BLaER1 (cell line): ENCODE results near the gene SLC35F3.

ENCODE experiments used
- H3K27ac ChIP-seq: shearing (Covaris generic); formaldehyde crosslinking; 2 replicates; pipeline ENCODE4 v1.8.1; 2022
- H3K27me3 ChIP-seq: shearing (Covaris generic); formaldehyde crosslinking; 2 replicates; pipeline ENCODE4 v1.8.1; 2022
- H3K36me3 ChIP-seq: shearing (Covaris generic); formaldehyde crosslinking; 2 replicates; pipeline ENCODE4 v1.8.1; 2022
- H3K4me1 ChIP-seq: shearing (Covaris generic); formaldehyde crosslinking; 2 replicates; pipeline ENCODE4 v1.8.1; 2022
- H3K4me2 ChIP-seq: shearing (Covaris generic); formaldehyde crosslinking; 2 replicates; pipeline ENCODE4 v1.8.1; 2022
- H3K4me3 ChIP-seq: shearing (Covaris generic); formaldehyde crosslinking; 2 replicates; pipeline ENCODE4 v1.8.1; 2022
- H3K9ac ChIP-seq: shearing (Covaris generic); formaldehyde crosslinking; 2 replicates; pipeline ENCODE4 v1.8.1; 2022
- H3K9me3 ChIP-seq: shearing (Covaris generic); formaldehyde crosslinking; 2 replicates; pipeline ENCODE4 v1.8.1; 2022
- H4K20me1 ChIP-seq: shearing (Covaris generic); formaldehyde crosslinking; 2 replicates; pipeline ENCODE4 v1.8.1; 2022
- Cebpa-rat ChIP-seq: shearing (Covaris generic); IDR thresholded peaks from 2 replicates; pipeline ENCODE4 v1.8.1; 2022

SLC35F3 gene

DNA sequence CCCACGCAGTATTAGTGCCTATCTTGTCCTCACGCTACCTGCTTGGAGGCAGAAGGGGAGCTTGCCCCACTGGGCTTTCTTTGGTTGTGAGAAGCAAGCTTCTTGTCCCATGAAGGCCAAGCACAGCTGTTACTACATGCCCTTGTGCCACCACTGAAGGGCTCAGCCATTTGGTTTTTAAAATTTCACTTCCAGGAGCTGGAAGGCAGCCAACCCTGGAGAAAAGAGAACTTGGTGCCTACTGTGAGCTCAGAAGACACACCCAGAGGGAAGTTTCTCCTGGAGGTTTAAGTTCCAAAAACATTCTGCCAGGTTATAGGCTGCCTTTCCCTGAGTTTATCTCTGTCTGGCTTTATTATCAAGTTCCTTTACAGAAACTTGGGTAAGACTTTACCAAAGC is 187.4 kb downstream of the SLC35F3 start:
- H3K9me3 ChIP-seq: no peaks in the 10 kb centered on the region
- H3K4me3 ChIP-seq: no peak overlapping the region
- TF ChIP-seq Cebpa-rat: no peak
- H4K20me1 ChIP-seq: no peaks in the 10 kb centered on the region
- no peak overlapping the region for H3K27ac ChIP-seq
- no peaks in the 10 kb centered on the region for H3K4me1 ChIP-seq
- no peak overlapping the region for H3K9ac ChIP-seq
- no peaks in the 10 kb centered on the region for H3K36me3 ChIP-seq
- no peak overlapping the region for H3K4me2 ChIP-seq
- H3K27me3 ChIP-seq: no peaks in the 10 kb centered on the region

DNA sequence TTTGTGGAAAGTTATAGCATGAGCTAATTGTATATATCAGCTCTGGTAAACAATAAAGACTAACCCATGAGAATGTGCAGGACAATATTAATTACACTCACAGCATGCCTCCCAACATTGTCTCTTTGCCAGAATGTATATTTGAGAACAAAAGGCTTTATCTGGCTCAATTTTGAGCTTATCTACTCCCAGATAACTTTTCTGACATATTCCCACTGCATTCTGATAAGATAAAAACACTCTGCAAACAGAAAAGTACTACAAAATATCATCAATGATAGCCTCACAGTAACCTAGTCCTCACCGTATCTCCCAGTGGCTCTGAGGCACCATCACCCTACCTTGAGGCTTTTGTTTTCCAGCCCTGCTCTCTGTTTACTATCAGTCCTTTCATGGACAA is 188.6 kb downstream of the SLC35F3 start:
- H3K4me1 ChIP-seq: no peaks in the 10 kb centered on the region
- no peaks in the 10 kb centered on the region for H3K9me3 ChIP-seq
- H3K27me3 ChIP-seq: no peaks in the 10 kb centered on the region
- H3K4me3 ChIP-seq: no peak overlapping the region
- H3K9ac ChIP-seq: no peak overlapping the region
- no peaks in the 10 kb centered on the region for H4K20me1 ChIP-seq
- H3K4me2 ChIP-seq: no peak overlapping the region
- no peaks in the 10 kb centered on the region for H3K36me3 ChIP-seq
- TF ChIP-seq Cebpa-rat: no peak
- H3K27ac ChIP-seq: no peak overlapping the region

DNA sequence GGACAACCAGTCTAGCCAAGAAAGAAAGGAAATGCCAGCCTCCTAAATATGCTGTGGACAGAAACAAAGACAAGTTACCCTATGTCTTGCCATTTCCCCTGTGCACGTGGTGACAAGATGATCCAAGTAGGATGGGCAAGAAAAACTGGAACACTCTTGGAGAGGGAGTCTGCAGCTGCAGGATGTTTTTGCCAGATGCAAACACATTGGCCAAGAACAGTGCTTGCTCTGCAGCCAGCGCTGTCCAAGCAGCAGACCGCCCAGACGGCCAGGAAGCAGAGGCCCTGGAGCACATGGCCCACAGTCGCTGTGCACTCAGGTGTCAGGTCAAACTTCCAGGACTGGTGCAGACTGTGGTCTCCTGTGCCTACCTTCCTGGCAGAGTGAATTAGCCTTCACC is 189.3 kb downstream of the SLC35F3 start:
- Histone ChIP-seq H3K4me2 (no peak overlapping the region), H3K27ac (no peak overlapping the region), H3K36me3 (no peaks in the 10 kb centered on the region), H3K27me3 (no peaks in the 10 kb centered on the region), H3K9me3 (0 out of 2 replicates have a peak, but pooled peaks cover 4% of the 10 kb centered on the region), H4K20me1 (no peaks in the 10 kb centered on the region), H3K4me3 (no peak overlapping the region), H3K4me1 (no peaks in the 10 kb centered on the region), H3K9ac (no peak overlapping the region)
- TF ChIP-seq Cebpa-rat: no peak

DNA sequence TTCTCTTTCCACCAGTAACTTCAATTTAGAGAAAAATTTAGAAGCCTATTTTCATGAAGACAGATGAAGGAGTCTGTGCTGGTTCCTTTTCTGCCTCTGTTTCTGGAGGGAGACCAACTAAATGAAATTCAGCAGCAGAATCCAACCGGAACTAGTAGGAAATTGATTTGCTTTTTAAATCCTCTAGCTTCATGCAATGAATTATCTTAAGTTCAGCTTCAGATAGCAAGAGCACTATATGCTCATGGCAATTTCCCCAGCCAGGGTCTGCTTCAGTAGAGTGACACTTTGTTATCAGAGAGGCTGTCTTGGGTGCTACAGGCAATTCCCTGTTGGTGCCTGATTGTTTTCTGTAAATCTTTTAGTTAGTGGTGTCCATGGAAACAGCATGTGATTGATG is 189.7 kb downstream of the SLC35F3 start:
- no peak for TF ChIP-seq Cebpa-rat
- Histone ChIP-seq H3K9me3 (0 out of 2 replicates have a peak, but pooled peaks cover 4% of the 10 kb centered on the region), H4K20me1 (no peaks in the 10 kb centered on the region), H3K4me1 (no peaks in the 10 kb centered on the region), H3K27me3 (no peaks in the 10 kb centered on the region), H3K9ac (no peak overlapping the region), H3K27ac (no peak overlapping the region), H3K4me2 (no peak overlapping the region), H3K4me3 (no peak overlapping the region), H3K36me3 (no peaks in the 10 kb centered on the region)

DNA sequence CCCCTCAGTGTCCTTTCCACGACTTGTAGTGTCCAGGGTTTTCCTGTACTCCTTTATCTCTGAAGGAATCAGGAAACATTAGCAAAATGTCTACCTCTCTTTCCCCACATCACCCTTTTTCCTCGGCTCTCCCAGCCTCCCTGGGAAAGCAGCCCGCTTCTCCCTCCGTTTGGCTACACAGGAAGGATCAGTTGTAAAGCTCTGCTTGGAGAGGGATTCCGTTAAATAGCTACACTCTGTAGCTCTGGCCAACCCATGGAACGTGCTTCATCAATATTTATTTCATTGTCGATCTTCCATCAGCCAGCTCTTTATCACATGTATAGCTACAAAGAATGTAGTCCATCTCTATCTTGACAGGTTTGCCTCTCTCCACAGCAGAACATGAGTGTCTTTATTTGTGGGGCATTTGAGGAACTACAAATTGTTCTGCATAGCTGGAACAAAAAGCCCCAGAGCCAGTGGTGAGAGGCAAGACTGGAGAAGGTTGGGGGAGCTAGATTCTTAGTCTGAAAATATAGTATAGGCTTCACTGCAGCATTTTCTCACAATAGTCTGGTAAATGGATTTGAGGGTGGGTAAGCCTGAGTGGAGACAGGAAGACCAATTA is 191.8 kb downstream of the SLC35F3 start:
- no peak overlapping the region for H3K27ac ChIP-seq
- no peaks in the 10 kb centered on the region for H3K4me1 ChIP-seq
- H3K9me3 ChIP-seq: 0 out of 2 replicates have a peak, but pooled peaks cover 4% of the 10 kb centered on the region
- no peaks in the 10 kb centered on the region for H3K36me3 ChIP-seq
- no peak for TF ChIP-seq Cebpa-rat
- H3K9ac ChIP-seq: no peak overlapping the region
- H4K20me1 ChIP-seq: no peaks in the 10 kb centered on the region
- H3K4me2 ChIP-seq: no peak overlapping the region
- no peak overlapping the region for H3K4me3 ChIP-seq
- H3K27me3 ChIP-seq: no peaks in the 10 kb centered on the region

DNA sequence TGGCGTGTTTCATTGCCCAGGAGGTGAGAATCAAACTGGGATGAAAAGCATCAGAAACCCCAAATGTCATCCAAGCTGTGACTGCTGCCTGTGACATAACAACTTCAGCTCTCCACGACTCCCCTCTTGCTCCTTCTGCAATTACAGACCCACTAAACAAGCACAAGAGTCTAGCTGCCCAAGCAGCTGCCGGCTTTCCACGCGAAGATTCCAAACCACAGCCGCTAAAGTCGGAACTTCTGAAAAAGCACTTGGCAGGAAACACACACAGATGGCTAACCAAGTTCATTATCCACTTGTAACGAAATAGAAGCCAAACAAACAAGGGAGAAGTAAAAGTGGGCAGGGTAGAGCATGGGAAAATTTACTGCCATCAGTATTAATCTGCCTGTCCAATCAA is 198.1 kb downstream of the SLC35F3 start:
- Histone ChIP-seq H3K4me2 (peak overlapping the region; percentile 57), H3K9ac (no peak overlapping the region), H3K36me3 (no peaks in the 10 kb centered on the region), H3K27ac (no peak overlapping the region), H3K4me3 (no peak overlapping the region), H3K9me3 (0 out of 2 replicates have a peak, but pooled peaks cover 4% of the 10 kb centered on the region), H3K4me1 (peaks cover 18% of the 10 kb centered on the region), H4K20me1 (no peaks in the 10 kb centered on the region), H3K27me3 (no peaks in the 10 kb centered on the region)
- no peak for TF ChIP-seq Cebpa-rat

DNA sequence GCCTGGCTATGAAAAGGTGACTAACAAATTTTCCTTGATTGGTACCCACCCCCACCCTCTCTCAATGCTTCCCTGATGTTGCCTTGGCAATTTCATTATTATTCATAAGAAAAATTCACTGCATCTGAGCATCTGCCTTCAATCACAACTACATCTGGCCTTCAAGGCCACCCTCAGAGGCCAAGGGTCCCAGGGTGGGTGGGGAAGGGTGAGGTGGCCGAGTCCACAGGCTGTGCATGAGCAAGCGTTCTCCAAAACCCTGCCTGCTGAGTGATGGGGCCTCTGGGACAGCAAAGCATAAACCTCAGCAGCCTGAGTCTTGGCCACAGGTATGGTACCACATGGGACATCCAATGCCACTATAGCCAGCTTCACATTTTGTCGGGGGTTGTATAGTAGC is 198.7 kb downstream of the SLC35F3 start:
- no peak overlapping the region for H3K27ac ChIP-seq
- H3K9ac ChIP-seq: no peak overlapping the region
- no peak for TF ChIP-seq Cebpa-rat
- H3K36me3 ChIP-seq: no peaks in the 10 kb centered on the region
- H3K27me3 ChIP-seq: no peaks in the 10 kb centered on the region
- H3K9me3 ChIP-seq: 0 out of 2 replicates have a peak, but pooled peaks cover 4% of the 10 kb centered on the region
- H4K20me1 ChIP-seq: no peaks in the 10 kb centered on the region
- H3K4me2 ChIP-seq: peak overlapping the region; percentile 57
- H3K4me3 ChIP-seq: no peak overlapping the region
- peaks cover 18% of the 10 kb centered on the region for H3K4me1 ChIP-seq

DNA sequence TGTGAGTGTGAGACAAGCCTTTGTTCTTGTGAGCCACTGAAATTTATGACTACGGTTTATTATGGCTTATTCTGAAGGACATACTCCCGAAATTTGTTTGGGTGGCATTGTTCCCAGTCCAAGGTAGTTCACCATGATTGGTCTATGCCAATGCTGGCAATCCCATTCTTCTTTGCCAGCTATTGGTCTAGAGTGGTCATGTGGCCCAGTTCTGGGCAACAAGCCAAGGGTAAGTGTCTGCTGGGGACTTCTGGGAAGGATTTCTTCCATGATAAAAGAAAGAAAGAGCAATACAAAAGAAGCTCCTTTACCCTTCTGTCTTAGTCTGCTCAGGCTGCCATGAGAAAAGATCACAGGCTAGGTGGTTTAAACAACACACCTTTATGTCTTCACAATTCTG is 201.6 kb downstream of the SLC35F3 start:
- H3K36me3 ChIP-seq: no peaks in the 10 kb centered on the region
- no peaks in the 10 kb centered on the region for H3K27me3 ChIP-seq
- H3K27ac ChIP-seq: no peak overlapping the region
- H3K4me1 ChIP-seq: peaks cover 18% of the 10 kb centered on the region
- no peak overlapping the region for H3K4me2 ChIP-seq
- no peak for TF ChIP-seq Cebpa-rat
- H3K9ac ChIP-seq: no peak overlapping the region
- H3K9me3 ChIP-seq: no peaks in the 10 kb centered on the region
- no peak overlapping the region for H3K4me3 ChIP-seq
- no peaks in the 10 kb centered on the region for H4K20me1 ChIP-seq

DNA sequence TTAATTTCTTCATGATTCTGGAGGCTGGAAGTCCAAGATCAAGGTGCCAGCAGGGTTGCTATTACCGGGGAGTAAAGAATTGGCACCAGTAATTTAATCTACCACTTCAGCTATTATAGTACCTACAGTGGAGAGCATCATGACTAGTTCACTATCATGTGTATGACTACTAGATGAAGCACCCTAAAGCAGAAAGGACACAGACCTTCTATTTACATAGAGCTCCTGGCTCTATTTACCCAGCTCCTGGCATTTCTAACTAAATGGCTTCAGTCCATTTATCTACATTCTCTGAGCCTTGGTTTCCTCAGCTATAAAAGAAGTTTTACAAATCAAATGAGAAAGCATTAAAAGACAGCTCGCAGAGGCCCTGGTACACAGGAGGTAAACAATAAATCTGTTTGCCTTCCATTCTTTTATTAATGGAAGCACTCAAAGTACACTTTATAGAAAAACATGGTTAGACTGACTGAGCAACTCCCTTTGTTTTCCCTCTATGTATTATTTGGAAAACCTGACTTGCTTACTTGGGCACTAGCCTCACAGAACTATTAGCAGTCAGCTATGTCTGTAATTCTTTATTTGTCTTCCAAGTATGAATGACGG is 203.0 kb downstream of the SLC35F3 start:
- Histone ChIP-seq H3K4me1 (peaks cover 9% of the 10 kb centered on the region), H3K4me2 (no peak overlapping the region), H3K27ac (no peak overlapping the region), H4K20me1 (no peaks in the 10 kb centered on the region), H3K9ac (no peak overlapping the region), H3K27me3 (no peaks in the 10 kb centered on the region), H3K4me3 (no peak overlapping the region), H3K9me3 (no peaks in the 10 kb centered on the region), H3K36me3 (no peaks in the 10 kb centered on the region)
- TF ChIP-seq Cebpa-rat: no peak

DNA sequence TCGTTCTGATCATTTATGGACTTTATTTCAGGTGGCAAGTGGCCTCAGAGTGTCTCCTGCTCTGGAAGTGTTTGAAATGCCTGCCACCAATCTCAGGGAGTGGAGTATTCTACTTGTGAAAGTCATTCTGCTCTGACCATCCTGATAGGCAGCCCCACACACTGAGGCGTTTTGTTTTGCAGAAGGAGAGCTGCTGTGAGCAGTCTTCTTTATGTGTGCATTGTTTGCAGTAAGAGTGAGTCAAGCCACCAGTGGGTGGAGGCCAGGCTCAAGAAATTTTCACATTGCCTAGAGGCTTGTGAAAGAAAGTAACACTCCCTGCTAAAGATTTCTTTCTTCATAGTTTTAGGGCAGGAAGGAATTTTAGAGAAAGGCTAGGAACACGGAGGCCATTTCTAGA is 204.4 kb downstream of the SLC35F3 start:
- no peak for TF ChIP-seq Cebpa-rat
- no peak overlapping the region for H3K9ac ChIP-seq
- no peaks in the 10 kb centered on the region for H3K4me1 ChIP-seq
- no peaks in the 10 kb centered on the region for H3K9me3 ChIP-seq
- no peak overlapping the region for H3K27ac ChIP-seq
- no peak overlapping the region for H3K4me2 ChIP-seq
- H3K27me3 ChIP-seq: no peaks in the 10 kb centered on the region
- no peak overlapping the region for H3K4me3 ChIP-seq
- no peaks in the 10 kb centered on the region for H4K20me1 ChIP-seq
- H3K36me3 ChIP-seq: no peaks in the 10 kb centered on the region
